Keratinocyte (primary cell): Measurements from ENCODE around the gene PPP1R2B. TPM values are rescaled to one million over a fixed set of nuclear protein-coding genes. Genes with fewer than 3 reads are reported as not detected.

ENCODE experiments used
- DNase-seq: peaks from one replicate; pipeline ENCODE4 v3.0.0-alpha.2; 2011; ENCODE audit warnings: low read depth, missing footprints, low spot score
- FAIRE-seq: peaks from 2 replicates; lab custom pipeline; 2011; peaks lifted over from hg19 to GRCh38; lab: Jason Lieb, UNC
- H2AFZ ChIP-seq: 2 replicates; pipeline ENCODE4 v1.6.0; 2012; ENCODE audit warnings: low read length, control low read depth, inconsistent platforms; ENCODE audit not compliant: control insufficient read depth
- H3K27ac ChIP-seq: 2 replicates; pipeline ENCODE4 v1.5.1; 2011; ENCODE audit warnings: low read length; ENCODE audit not compliant: control insufficient read depth, insufficient read depth
- H3K27me3 ChIP-seq: 3 replicates; pipeline ENCODE4 v1.6.0; 2011; ENCODE audit warnings: low read length; ENCODE audit not compliant: control insufficient read depth, insufficient read depth; ENCODE audit errors: extremely low read depth
- H3K36me3 ChIP-seq, 2 experiments: 2 replicates in 1 of 2; 3 replicates in 1 of 2; pipeline ENCODE4 v1.5.1; 2011; ENCODE audit warnings: low read length in 2 of 2, mild to moderate bottlenecking in 1 of 2; ENCODE audit not compliant: control insufficient read depth in 2 of 2, insufficient read depth in 2 of 2; ENCODE audit errors: extremely low read depth in 1 of 2
- H3K4me1 ChIP-seq: 3 replicates; pipeline ENCODE4 v1.5.1; 2011; ENCODE audit warnings: low read length; ENCODE audit not compliant: control insufficient read depth, insufficient read depth; ENCODE audit errors: extremely low read depth
- H3K4me2 ChIP-seq: 3 replicates; pipeline ENCODE4 v1.6.0; 2011; ENCODE audit warnings: low read depth, low read length; ENCODE audit not compliant: control insufficient read depth, insufficient read depth; ENCODE audit errors: extremely low read depth
- H3K4me3 ChIP-seq, 3 experiments: fragments of 200-600 bp in 1 of 3; sonication (generic) in 1 of 3; 2 replicates in 2 of 3; 3 replicates in 1 of 3; pipeline ENCODE4 v1.5.1; 2011 to 2016; ENCODE audit warnings: low read length in 3 of 3, mild to moderate bottlenecking in 3 of 3, control low read depth in 2 of 3, inconsistent platforms in 1 of 3, low read depth in 1 of 3, mixed read lengths in 1 of 3, mixed run types in 1 of 3, moderate library complexity in 1 of 3; ENCODE audit not compliant: control insufficient read depth in 2 of 3, insufficient read depth in 2 of 3; ENCODE audit errors: extremely low read depth in 1 of 3
- H3K79me2 ChIP-seq: 2 replicates; pipeline ENCODE4 v1.6.0; 2012; ENCODE audit warnings: low read length; ENCODE audit not compliant: control insufficient read depth, insufficient read depth
- H3K9ac ChIP-seq: 3 replicates; pipeline ENCODE4 v1.6.0; 2011; ENCODE audit warnings: low read length; ENCODE audit not compliant: control insufficient read depth, insufficient read depth; ENCODE audit errors: extremely low read depth
- H3K9me1 ChIP-seq: 3 replicates; pipeline ENCODE4 v1.6.0; 2011; ENCODE audit warnings: low read length; ENCODE audit not compliant: control insufficient read depth, insufficient read depth; ENCODE audit errors: extremely low read depth
- H3K9me3 ChIP-seq: 2 replicates; pipeline ENCODE4 v1.5.1; 2012; ENCODE audit warnings: low read depth, low read length; ENCODE audit not compliant: control insufficient read depth
- H4K20me1 ChIP-seq: 3 replicates; pipeline ENCODE4 v1.6.0; 2011; ENCODE audit warnings: low read length; ENCODE audit not compliant: control insufficient read depth, insufficient read depth; ENCODE audit errors: extremely low read depth
- EZH2 ChIP-seq: IDR thresholded peaks from one replicate; pipeline ENCODE4 v1.6.1; 2012; ENCODE audit warnings: inconsistent platforms, mild to moderate bottlenecking, low read length, moderate library complexity
- dilution Hi-C: fragments of 300-500 bp; cut with MboI; formaldehyde crosslinking; loops from one replicate; pipeline ENCODE4 v1.7.0; 2020; ENCODE audit warnings: low sequenced_read_pairs; ENCODE audit not compliant: extremely low pct_ligation_motif_present
- polyA plus RNA-seq, 5 experiments: library from polyadenylated mRNA; depleted of rRNA in 3 of 5; stranded (reverse) in 3 of 5; stranded (forward) in 1 of 5; unstranded in 1 of 5; fragments of >200 nt; gene quantifications; 1 replicate in 1 of 5; 2 replicates in 3 of 5; 3 replicates in 1 of 5; pipeline versions ENCODE4 v1.2.1 to v1.2.3, GENCODE V29; 2011 to 2012; ENCODE audit warnings: missing spikeins in 2 of 5, low read depth in 1 of 5, low replicate concordance in 1 of 5
- TF ChIP-seq, protein P1 (sequence below), 3 experiments: IDR thresholded peaks in 1 of 3; conservative IDR thresholded peaks in 1 of 3; optimal IDR thresholded peaks in 1 of 3; 2 replicates in 2 of 3; 3 replicates in 1 of 3; pipeline versions ENCODE3 to v1.5.1; 2011; ENCODE audit warnings: low read length in 3 of 3, mild to moderate bottlenecking in 3 of 3, moderate library complexity in 2 of 3, control low read depth in 1 of 3, inconsistent platforms in 1 of 3; ENCODE audit not compliant: insufficient read depth in 2 of 3; ENCODE audit errors: extremely low read depth in 1 of 3

PPP1R2B gene
- polyA plus RNA-seq, 1 donor (not counting 4 experiments of a cell fraction or from before 2014, with no cell fraction given): 0.05 TPM

DNA sequence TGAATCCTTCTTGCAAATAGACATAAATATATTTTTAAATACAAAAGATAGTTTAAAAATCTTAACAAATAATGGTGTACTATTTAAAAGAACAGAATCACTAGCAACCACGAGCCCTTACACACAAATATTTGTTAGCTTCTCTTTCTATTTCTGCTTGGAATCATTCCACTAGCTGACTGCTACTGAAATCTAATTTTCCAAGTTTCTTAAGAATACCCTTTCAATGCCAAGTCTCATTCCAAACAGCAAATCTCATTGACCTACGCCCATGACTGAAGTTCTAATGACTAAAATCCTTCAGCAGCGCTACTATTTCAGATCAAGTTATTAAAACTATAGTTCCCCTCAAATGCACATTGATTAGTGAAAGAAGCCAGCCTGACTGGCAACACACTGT, 13.2 kb upstream of the PPP1R2B start:
- DNase-seq (no peak), FAIRE-seq (no peak)
- Histone ChIP-seq H4K20me1 (no peaks in the 10 kb centered on the region), H3K4me1 (no peaks in the 10 kb centered on the region), H3K9me1 (no peaks in the 10 kb centered on the region), H3K9ac (no peak overlapping the region), H3K4me3 (no peak overlapping the region), H3K4me2 (no peak overlapping the region), H3K9me3 (peaks cover 2% of the 10 kb centered on the region), H3K79me2 (no peaks in the 10 kb centered on the region), H2AFZ (no peak overlapping the region), H3K27me3 (no peaks in the 10 kb centered on the region), H3K27ac (no peak overlapping the region), H3K36me3 (no peaks in the 10 kb centered on the region)
- dilution Hi-C loops: no loop called here
- no peak for TF ChIP-seq EZH2
- TF ChIP-seq, protein P1, sequence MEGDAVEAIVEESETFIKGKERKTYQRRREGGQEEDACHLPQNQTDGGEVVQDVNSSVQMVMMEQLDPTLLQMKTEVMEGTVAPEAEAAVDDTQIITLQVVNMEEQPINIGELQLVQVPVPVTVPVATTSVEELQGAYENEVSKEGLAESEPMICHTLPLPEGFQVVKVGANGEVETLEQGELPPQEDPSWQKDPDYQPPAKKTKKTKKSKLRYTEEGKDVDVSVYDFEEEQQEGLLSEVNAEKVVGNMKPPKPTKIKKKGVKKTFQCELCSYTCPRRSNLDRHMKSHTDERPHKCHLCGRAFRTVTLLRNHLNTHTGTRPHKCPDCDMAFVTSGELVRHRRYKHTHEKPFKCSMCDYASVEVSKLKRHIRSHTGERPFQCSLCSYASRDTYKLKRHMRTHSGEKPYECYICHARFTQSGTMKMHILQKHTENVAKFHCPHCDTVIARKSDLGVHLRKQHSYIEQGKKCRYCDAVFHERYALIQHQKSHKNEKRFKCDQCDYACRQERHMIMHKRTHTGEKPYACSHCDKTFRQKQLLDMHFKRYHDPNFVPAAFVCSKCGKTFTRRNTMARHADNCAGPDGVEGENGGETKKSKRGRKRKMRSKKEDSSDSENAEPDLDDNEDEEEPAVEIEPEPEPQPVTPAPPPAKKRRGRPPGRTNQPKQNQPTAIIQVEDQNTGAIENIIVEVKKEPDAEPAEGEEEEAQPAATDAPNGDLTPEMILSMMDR (optimal IDR thresholded peaks at IDR 0.05 in 1 of 3, IDR thresholded peaks at IDR 0.05 in 1 of 3, conservative IDR thresholded peaks at IDR 0.05 in 1 of 3; ENCODE audit: extremely low read depth in 1 of 3, insufficient read depth in 2 of 3, low read length in 3 of 3): no peak

DNA sequence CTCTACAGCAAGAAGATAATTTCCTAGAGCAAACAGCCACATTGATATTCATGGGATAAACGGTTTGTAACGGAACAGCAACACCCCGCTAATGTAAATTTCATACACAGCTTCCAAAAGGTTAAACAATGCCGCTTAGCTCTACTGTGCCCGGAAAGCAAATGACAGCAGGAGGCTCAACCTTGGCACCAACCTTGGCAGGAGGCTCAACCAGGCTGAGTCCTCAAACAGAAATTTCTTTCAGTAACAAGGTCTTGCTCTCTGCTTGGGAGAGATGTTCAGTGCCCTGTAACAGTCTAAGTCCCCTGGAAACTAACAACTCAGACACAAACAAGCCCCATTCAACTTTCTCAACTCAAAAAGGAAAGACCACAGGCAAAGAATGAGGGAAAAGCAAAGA, 11.1 kb upstream of the PPP1R2B start:
- Histone ChIP-seq H3K9me1 (no peaks in the 10 kb centered on the region), H3K9me3 (peaks cover 2% of the 10 kb centered on the region)
- TF ChIP-seq EZH2: no peak
- TF ChIP-seq, protein P1 (optimal IDR thresholded peaks at IDR 0.05 in 1 of 3, IDR thresholded peaks at IDR 0.05 in 1 of 3, conservative IDR thresholded peaks at IDR 0.05 in 1 of 3; ENCODE audit: extremely low read depth in 1 of 3, insufficient read depth in 2 of 3, low read length in 3 of 3): no peak

More for the DNA sequence above, 11.1 kb upstream of the PPP1R2B start:
- FAIRE-seq (no peak), DNase-seq (no peak)
- Histone ChIP-seq H3K36me3 (no peaks in the 10 kb centered on the region), H3K4me3 (no peak overlapping the region), H2AFZ (no peak overlapping the region), H3K9ac (no peak overlapping the region), H3K4me1 (no peaks in the 10 kb centered on the region), H3K27me3 (no peaks in the 10 kb centered on the region), H3K79me2 (no peaks in the 10 kb centered on the region), H3K4me2 (no peak overlapping the region), H4K20me1 (no peaks in the 10 kb centered on the region), H3K27ac (no peak overlapping the region)
- dilution Hi-C loops: no loop called here
